HG02623 (cell line): Measurements from ENCODE around the gene GAP43.

Experiments used
- ATAC-seq: cut with Tn5 transposase; IDR thresholded peaks from one replicate; pipeline ENCODE4 v1.9.1; 2021; ENCODE audit warnings: moderate library complexity; ENCODE audit not compliant: unreplicated experiment

Gene GAP43

DNA sequence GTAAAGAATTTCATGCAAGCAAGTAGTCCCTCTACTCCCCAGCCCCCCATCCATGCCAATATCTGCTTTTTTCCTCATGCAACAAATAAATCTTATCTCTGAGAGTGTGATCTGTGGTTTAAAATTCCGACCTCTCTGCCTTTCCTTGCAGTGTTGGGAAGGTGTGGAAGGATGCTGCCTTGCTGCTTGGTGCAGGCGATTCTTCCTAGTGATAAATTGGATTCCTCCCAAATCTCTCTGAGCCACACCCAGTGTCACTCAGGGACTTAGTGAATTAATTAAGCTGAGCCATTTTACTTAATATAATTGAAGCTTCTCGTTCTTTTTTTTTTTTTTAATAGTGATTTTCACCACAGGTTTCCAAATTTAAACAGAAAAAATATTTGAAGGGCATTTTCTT lies 3.4 kb downstream of the GAP43 start:
- no peak for ATAC-seq

DNA sequence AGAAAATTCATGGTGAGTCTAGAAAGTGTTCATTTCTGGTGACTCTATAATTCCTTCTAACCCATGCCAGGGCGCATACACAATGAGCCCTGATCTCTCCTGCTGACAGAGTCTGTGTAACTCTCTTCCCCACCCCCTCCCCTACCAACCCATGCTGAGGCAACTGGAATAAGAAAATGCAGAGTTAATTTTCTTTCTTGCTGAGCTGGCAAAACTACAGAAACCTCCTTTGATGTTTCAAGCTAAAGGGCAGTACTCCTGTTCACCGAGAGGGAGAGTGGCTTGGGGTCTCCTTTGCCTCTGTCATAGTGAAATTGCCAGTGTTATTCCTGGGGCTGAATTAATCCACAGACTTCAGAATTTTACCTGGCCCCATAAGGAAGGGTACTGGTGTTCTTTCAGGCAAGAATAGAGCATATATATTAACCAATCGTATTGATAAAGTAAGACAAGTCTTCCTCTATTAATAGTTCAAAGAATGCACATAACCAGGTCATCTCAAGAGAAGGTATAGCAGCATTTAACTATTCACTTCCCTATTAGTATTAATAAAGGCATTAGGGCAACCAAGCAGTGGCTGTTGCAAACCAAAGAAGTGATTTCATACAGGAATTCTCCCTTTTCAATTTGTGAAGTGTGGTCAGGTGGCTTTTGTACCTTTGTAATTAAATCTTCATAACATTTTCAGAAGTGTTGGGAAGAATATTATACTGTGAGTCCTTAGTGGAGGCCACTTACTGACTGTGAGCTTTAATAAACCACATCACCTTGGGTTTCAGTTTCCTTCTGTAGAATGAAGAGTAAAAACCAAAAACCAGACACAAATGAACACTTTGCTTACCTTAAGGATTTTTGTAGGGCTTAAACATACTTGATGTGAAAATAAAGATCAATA lies 4.1 kb downstream of the GAP43 start:
- peak; percentile 82 for ATAC-seq

DNA sequence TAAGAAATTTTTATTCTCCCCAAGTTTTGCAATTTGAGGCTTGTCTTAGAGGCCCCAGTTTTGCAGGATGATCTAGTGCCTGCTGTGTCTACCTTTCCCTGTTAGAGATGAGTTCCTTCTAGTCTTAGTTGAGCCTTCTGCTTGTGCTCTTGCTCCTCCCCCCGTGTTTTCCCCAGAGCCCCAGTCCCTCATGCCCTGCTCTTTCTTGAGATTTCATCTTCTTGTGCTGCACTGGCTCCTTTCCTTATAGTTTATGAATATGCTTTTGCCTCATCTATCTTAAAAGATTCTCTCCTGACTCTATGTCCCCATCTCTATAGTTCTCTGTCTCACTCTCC lies 4.7 kb downstream of the GAP43 start:
- ATAC-seq: peak; percentile 38

DNA sequence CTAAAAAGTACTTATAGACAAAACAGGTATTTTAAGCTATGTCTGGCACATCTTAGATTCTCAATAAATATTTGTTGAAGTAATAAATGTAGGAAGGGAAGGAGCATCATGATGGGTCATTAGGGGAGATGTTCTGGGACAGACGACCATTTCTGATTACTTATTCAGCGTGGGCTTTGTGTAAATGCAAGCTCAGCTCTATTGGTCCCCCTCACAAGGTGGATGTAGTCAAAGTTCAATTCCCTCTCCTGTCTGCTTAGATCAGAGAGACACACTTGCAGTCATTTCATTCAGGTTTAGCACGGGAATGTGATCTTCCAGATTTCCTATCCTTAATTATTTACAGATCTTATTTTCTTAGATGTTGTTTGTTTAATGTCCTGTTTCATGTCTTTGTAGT lies 7.5 kb downstream of the GAP43 start:
- ATAC-seq: no peak

DNA sequence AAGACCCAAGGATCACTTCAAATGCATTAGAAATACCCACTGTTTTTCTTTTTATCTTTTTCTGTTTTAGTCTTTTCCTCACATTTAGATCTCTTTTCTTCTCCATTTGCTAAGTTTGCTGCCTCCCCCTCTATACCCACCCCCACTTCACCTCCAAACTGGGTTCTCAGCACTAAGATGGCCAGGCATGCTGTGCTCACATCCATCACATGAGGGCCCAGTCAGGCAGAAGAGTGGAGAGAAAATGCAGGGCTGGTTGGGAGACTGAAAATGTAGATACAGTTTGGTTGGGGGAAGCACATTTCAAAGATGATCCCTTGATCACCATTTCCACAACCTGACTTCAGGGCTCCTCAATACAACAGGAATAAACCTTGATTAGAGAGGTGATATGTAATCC lies 8.7 kb downstream of the GAP43 start:
- no peak for ATAC-seq

DNA sequence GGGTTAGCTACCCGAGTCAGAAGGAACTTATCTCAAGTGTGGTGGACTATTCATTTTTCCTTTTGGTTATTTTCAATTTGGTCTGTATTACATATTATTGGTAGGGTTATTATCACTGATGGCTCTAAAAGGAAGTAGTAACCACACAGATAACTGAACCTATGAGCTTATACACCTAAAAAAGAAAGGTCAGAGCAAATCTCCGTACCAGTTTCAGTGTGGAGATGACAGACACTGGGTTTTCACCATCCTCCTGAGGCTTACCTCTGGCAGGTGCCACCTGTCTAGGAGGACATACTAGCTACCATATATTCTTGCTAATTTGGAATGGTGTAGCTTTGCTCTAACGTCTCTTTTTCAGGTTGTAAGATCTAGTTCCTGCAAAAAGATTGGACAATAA lies 10.2 kb downstream of the GAP43 start:
- ATAC-seq: no peak

DNA sequence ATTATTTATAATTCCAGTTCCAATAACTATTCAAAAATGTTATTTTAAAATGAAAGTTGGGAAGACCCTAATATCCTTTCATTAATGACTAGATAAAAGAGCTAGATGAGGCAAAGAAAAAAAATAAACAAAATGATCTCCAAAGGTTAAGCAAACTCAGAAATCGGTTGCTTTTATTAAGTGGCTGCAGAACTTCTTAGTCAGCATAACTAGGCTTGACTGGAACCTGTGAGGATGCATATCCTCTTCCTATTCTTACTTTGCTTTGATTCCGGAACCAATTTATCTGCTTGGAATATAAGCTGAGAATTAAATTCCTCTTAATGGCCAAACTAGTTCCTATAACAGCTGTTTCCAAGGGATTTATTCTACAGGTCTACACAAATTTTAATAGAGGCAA lies 10.7 kb downstream of the GAP43 start:
- ATAC-seq: no peak

DNA sequence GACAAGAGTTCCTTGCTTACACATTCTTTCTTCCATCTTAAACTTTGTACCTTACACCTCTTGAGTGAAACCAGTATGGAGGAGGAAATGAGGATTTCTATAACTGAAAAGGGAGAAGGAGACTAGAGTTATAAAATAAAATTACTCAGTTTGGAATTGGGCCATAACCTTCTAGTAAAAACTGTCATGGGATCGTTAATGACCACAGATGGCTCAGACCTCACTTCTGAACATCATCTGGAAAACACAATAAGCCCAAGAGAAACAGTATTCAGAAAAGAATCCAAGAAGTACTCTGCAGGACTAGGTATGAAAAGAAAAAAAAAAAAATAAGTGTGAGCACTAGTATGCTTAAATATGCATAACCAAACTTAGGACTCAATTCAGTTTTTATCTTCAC lies 12.1 kb downstream of the GAP43 start:
- ATAC-seq: no peak

DNA sequence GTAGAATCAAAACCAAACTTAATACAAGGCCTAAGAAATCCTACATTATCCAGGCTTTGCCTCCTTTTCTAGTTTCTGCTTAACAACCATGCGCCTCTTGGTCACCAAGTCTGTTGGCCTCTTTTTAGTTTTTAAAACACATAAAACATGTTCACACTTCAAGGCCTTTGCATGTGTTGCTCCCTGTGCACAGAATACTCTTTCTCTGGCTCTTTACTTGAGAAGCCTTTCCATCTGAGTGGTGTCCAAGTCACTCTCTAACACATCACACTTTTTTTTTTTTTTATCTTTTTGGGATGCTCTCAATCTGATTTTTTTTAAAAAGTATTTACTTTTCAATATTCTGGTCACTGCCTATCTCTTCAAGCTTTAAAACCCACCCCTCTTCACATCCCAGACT lies 14.9 kb downstream of the GAP43 start:
- ATAC-seq: no peak

DNA sequence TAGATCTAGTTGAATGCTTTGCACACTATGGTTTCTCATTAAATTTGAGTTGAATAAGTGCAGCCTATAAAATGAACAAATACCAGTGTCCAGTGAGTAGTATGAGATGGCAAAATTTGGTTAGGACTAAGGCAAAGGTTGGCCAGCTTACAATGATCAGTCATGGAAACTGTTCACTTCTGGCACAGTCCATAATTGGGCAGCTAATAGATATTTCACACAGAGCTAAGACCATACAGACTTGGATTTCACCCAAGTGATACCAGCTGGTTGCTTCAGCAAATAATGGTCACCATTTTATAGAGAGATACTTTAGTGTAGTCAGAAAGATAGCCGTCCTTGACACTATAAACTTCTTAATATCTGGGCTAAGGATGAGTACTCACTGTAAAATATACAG lies 15.7 kb downstream of the GAP43 start:
- no peak for ATAC-seq

DNA sequence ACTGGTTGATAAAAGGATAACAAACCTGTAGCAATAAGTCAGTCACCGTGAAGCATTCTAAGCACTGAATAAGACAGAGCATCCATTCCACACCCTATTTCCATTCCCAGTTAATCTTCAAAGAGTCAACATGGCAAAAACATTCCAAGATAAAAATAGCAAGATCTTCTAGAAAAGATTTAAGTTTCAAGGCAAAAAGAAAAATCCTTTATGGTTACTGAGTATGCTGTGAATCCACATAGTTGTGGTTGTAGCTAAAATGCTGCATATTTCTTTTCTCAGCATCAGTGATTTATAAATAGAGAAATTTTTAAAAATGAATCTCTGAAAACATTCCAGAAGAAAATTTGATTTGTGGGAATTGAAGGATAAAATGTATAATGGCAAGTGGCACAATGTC lies 21.1 kb downstream of the GAP43 start:
- ATAC-seq: no peak

DNA sequence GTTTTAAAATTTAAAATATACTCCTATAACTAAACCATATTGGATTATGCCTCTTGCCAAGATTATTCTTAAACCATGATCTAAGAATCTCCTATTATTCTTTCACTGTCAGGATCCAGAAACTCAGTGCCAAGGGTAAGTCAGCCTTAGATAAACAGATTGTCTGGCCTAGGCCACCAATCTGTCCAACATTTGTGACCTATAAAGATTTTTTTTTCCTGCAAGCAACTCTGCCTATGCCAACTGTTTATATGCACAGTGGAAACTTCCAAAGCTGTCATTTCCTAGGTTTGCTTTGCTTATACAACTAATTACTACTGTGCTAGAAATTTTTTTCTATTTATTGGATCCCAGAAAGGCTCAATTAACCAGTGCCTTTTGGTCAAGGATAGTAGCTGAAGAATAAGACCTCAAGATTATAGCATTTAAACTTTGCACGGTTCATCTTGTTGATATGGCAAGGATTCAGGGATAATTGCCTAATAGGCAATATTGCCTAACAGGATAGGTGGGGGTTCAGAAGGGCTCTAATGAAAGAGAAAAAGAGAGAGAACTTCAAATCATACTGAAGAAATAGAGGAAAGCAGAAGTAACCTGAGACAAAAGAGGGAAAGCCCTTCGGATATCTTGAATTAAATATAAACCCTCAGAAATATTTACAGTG lies 22.8 kb downstream of the GAP43 start:
- no peak for ATAC-seq

DNA sequence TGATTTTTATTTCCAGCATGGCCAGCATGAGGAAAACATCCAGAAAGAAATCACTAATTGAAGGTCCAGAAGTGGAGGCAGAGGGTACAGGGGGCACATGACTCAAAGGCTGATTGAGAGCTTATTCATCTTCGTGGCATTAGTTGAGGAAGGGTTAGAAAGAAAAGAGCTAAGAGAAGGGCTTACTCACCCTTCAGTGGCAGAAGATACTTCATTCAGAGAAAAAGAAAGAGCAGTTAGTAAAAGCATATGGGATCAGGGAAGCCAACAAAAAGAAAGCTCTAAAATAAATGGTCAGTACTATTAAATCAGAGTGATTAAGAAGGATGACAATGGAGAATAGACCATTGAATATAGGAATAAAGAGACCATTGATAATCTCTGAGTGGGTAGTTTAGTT lies 25.2 kb downstream of the GAP43 start:
- no peak for ATAC-seq

DNA sequence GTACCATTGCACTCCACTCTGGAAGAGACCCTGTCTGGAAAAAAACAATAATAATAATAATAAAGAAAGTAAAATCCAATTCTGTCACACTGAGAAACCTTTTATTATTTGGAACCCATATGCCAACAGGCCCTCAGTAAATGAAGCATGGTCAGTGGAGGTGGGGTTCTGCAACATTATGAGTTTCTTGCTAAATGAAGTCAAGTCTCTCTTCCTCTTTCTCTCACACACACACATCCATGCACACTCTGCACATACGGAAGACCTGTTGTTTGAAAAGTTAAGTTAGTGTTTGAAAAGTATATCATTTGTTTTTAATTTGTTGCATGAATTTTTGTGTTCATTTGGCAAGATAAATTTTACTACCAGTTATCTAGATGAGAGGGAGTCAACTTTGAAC lies 27.8 kb downstream of the GAP43 start:
- peak; percentile 53 for ATAC-seq

DNA sequence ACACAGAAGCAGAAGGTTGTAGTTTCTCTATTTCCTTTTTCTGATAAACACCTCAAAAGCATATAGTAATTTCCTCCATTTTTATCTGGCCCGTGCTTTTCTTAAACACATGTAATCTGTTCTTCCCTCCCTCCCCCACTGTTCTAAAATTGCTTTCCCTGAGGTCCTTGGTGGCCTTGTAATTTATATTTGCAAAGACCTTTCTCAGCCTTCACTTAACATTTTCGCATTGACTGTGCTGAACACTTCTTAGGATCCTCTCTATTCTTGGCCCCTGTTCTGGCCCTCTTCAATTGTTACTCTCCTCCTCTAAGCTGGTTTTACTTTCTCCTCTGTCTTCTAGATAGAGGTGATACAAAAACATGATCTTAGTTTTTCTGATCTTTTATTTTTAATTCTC lies 28.3 kb downstream of the GAP43 start:
- no peak for ATAC-seq

DNA sequence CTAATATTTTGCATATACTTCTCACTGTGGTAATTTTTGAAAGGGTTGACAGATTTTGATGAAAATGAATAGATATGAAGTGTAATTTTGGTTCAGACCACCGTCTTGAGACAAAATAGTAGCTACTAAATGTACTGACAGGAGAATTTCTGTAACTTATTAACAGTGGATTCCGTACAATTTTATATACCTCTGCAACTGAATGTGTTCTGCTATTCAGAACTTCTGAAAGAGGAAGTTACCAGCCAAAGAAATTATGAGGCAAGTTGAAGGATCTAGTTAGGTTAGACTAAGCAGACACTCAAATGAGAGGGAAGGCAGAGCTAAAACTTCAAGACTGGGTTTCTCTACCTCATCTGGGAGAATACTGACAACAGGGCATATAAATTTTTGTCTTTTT lies 29.4 kb downstream of the GAP43 start:
- peak; percentile 50 for ATAC-seq

DNA sequence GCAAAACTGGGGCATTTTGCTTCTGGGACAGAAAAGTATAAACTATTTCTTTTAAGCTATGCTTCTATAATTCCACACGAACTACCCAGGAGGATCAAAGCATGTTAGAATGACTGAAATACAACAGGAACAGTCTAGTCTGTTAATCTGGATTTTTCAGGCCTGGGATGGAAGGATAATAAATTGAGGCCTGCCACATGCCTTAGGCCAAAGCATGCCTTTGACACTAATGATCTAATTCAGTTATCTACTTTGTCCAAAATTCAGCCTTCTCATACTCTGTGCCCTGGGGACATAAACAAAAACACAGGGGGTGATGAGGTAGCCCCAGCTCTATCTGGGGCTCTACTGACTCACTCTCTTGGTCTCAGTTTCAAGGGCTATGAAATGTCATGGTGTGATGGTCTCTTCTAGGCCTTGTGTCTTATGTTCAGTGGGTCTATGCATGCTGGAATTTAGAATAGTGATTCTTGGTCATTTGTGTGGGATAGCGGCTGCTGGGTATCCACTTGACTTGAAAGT lies 32.5 kb downstream of the GAP43 start:
- ATAC-seq: no peak

DNA sequence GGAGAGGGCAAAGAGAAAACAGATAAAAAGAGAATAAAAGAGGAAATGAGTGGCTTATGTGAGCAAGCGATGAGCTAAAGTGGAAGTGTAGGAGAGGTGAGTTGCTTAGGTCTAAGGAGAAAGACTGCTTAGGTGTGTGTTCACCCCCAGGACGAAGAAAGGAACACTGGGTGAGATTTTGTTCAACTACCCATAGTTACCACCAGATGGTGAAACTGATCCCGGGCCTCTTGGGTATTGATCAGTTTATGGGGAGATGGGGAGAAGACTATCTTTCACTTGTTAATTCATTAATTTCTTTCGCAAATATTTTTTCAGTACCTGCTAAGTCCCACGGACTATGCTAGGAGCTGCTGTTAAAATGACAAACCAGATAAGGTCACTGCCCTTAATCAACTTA lies 33.9 kb downstream of the GAP43 start:
- no peak for ATAC-seq

DNA sequence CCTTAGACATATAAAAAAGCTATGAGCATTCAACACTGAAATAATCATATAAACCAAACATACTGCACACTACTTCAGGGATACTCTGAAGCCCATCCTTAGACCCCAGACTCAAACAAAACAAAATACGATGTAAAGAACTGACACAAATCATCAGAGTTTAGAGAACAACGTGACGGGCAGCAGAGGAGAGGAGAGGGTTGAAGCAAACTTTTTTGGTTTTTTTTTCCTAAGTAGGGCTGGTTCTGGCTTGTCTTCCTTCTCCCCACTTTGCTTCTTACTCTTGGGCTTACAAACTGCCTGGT lies 34.7 kb downstream of the GAP43 start:
- ATAC-seq: no peak

DNA sequence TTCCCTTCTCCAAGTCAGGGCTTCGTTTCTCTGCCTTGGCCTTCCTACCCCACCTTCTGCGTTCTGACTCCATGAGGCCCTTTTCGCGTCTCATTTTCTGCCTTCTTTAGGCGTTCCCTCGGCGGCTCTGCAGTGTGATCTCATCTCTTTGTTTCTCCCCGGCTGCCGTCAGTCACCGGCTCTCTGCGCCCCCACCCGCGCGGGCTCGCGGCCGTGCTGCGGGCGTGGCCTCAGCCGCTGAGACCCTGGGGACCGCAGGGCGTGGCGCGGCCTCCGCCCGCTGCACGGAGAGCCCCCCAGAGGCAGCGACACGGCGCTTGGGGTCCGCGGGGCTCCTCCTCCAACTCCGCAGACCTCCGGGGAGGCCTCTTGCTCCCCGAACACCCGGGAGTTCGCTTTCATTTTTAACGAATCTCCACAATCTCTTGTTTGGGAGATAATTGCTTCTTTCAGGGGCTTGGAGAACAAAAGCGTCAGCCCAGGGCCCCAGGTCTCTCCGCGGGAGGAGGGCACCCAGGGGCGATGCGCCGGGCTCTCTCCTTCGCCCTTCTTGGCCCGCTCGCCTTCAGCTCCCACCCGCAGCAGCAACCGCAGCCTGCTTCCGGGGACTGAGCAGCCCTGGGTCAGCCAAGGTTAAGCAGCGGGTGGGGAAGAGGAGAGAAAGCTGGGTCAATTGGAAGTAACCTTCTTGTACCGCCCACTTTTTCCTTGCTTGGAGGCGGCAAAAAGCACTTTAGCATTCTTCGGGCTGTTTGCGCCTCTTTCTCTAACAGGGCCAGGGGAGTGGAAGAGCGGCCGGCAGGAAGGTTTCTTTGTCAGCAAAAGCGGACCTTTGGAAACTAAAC lies 35.2 kb downstream of the GAP43 start:
- peak; percentile 79 for ATAC-seq

DNA sequence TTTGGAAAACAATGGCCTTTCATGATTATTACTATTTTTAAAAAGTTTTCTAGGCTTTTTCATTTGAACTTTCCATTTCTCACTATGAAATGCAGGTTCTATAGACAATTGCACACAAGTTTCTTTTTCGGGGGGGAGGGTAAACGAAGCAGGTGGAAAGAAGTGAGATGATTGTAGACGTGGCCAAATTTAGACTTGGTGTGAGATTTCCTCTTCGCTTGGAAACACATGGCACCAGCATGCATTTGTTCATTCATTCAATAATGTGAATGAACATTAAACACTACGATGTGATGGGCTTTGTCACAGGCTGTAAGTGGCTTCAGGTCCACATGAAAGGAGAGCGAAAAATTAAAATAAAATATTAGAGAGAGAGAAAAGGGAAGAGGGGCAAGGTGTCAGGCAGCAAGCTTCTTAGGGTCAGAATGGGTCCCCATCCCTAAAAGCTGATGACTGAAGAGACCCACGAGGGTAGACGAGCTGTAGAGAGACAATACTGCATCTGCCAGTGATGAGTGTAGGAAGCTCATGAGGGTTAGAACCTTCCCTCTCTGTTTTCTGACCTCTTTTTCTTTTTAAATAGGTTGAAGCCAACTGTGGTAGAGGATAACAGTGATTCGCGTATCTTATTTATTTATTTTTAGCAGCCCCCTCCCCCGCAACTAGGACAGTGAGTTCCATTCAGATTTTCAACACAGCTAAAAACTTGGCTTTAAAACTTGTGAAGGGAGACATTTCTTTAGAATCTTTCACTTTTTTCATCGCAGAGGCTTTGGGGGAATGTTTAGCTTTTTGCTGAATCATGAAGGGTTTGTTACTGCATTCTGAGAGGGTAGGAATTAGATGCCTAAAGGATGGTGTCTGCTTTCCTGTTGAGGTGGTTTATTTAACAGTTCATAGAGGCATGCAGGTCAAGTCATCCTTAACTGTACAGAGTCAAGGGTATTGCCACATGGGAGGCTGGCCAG lies 36.2 kb downstream of the GAP43 start:
- ATAC-seq: no peak
